Testis (tissue), 2 donors: ENCODE results near the gene CD28.

Experiments used
- CTCF ChIP-seq, 3 experiments: fragments of 450-650 bp in 2 of 3; fragments of 200-600 bp in 1 of 3; sonication (generic) in 1 of 3; IDR thresholded peaks; one replicate each; pipeline ENCODE4 v1.5.1; 2016 to 2019; ENCODE audit warnings: antibody characterized with exemption in 3 of 3, mild to moderate bottlenecking in 2 of 3, moderate library complexity in 1 of 3
- POLR2A ChIP-seq: fragments of 450-650 bp; IDR thresholded peaks from one replicate; pipeline ENCODE4 v1.6.1; 2017; ENCODE audit warnings: antibody characterized with exemption, mild to moderate bottlenecking, moderate library complexity

DNA sequence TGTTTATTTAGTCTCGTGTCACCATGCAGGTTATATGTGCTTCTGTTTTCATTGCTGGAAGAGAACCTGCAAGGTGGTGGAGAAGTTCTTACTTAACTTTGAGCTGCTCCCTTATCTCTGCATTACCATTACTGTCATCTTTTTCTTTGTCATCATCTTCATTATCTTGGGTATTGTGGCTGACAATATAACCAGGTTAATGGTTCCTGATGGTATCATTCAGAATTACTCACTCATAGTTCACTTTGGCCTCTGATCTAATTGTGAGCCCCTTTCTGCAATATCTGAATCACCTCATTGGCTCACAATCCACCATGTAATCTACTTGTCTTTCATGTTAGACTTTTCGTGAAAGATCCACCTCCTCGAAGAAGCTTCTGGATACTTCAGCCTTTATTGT, 5.0 kb downstream of the CD28 start:
- TF ChIP-seq CTCF (IDR thresholded peaks at IDR 0.05) (no peak), POLR2A (no peak)
